Muscle layer of colon (tissue), 2 donors: Measurements from ENCODE around the gene RPS26.
A peak's percentile ranks its signal among the peaks of the same experiment; 100 is the strongest.

Experiments used
- H3K27ac ChIP-seq: one replicate; pipeline ENCODE4 v1.7.0; 2013; ENCODE audit warnings: low read depth, mild to moderate bottlenecking, low read length, moderate library complexity
- H3K27me3 ChIP-seq, 2 donors: one replicate each; pipeline ENCODE4 v1.7.0; 2013; ENCODE audit warnings: low read length in 2 of 2, mild to moderate bottlenecking in 2 of 2; ENCODE audit not compliant: insufficient read depth in 2 of 2, control insufficient read depth in 1 of 2
- H3K36me3 ChIP-seq: one replicate; pipeline ENCODE4 v1.7.0; 2013; ENCODE audit warnings: mild to moderate bottlenecking, low read length; ENCODE audit not compliant: insufficient read depth
- H3K4me1 ChIP-seq: one replicate; pipeline ENCODE4 v1.7.0; 2013; ENCODE audit warnings: mild to moderate bottlenecking, low read length; ENCODE audit not compliant: insufficient read depth
- H3K4me3 ChIP-seq, 2 donors: one replicate each; pipeline ENCODE4 v1.7.0; 2013; ENCODE audit warnings: low read length in 2 of 2, low read depth in 1 of 2, mild to moderate bottlenecking in 1 of 2, moderate library complexity in 1 of 2
- H3K9ac ChIP-seq: one replicate; pipeline ENCODE4 v1.7.0; 2013; ENCODE audit warnings: low read length
- H3K9me3 ChIP-seq: one replicate; pipeline ENCODE4 v1.7.0; 2013; ENCODE audit warnings: mild to moderate bottlenecking, low read length
- donor health status: abdominal sarcoma.
- donor health status: Adenocarcinoma of cecum.

Gene RPS26

DNA sequence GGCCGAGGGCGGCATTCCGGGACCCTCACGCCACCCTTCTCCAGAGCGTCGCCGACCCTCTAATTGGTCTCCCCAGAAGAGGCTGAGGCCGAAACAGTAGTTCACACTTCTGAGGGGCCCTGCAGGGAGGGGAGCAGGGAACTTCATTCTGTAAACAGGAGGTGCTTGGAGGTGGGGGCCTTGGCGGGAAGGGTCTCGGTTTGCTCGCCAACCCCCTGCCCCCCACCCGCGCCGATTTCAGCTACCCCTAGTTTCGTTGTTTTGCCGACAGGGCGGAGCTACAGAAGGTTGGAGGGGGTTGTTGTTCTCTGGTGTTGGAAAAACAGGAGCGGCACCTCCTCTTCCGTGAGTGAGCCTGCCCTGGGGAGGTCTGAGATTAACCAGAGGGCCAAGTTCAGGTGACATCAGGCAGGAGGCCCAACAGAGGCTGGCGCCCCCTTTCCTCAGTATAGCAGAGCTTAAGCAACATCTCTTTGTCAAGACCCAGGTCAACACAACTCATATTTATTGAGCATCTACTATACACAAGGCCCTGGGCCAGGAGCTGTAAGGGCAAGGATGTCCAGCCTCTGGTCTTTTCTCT, 38.9 kb downstream of the RPS26 start:
- H3K4me3 ChIP-seq = peak overlapping the region; percentile 55 to 59
- H3K4me1 ChIP-seq = peaks cover 9% of the 10 kb centered on the region
- peaks cover 0 to 12% of the 10 kb centered on the region in 2 donors for H3K27me3 ChIP-seq
- H3K9ac ChIP-seq = no peak overlapping the region
- no peak overlapping the region for H3K27ac ChIP-seq
- H3K36me3 ChIP-seq = no peaks in the 10 kb centered on the region
- no peaks in the 10 kb centered on the region for H3K9me3 ChIP-seq

- H3K4me3 ChIP-seq = no peak overlapping the region
- no peak overlapping the region for H3K27ac ChIP-seq
- no peaks in the 10 kb centered on the region for H3K9me3 ChIP-seq
- H3K36me3 ChIP-seq = no peaks in the 10 kb centered on the region
- H3K4me1 ChIP-seq = peaks cover 9% of the 10 kb centered on the region
- H3K9ac ChIP-seq = no peak overlapping the region
- H3K27me3 ChIP-seq = peaks cover 0 to 12% of the 10 kb centered on the region in 2 donors
Measured at GRCh38 chr12:56081393-56082347, 40.0 kb downstream of the RPS26 start.

- Histone ChIP-seq H3K27ac (no peak overlapping the region), H3K4me1 (peaks cover 9% of the 10 kb centered on the region), H3K27me3 (peaks cover 0 to 12% of the 10 kb centered on the region in 2 donors), H3K36me3 (no peaks in the 10 kb centered on the region), H3K9me3 (no peaks in the 10 kb centered on the region), H3K4me3 (no peak overlapping the region), H3K9ac (no peak overlapping the region)
Measured at GRCh38 chr12:56082382-56082781, 40.7 kb downstream of the RPS26 start.

- Histone ChIP-seq H3K27ac (no peak overlapping the region), H3K9me3 (no peaks in the 10 kb centered on the region), H3K36me3 (no peaks in the 10 kb centered on the region), H3K27me3 (peaks cover 0 to 12% of the 10 kb centered on the region in 2 donors), H3K4me1 (peaks cover 9% of the 10 kb centered on the region), H3K9ac (no peak overlapping the region), H3K4me3 (no peak overlapping the region)
Measured at GRCh38 chr12:56082967-56083366, 41.2 kb downstream of the RPS26 start.

- Histone ChIP-seq H3K9ac (no peak overlapping the region), H3K9me3 (no peaks in the 10 kb centered on the region), H3K36me3 (no peaks in the 10 kb centered on the region), H3K4me1 (peaks cover 3% of the 10 kb centered on the region), H3K27ac (no peak overlapping the region), H3K4me3 (no peak overlapping the region), H3K27me3 (peaks cover 0 to 6% of the 10 kb centered on the region in 2 donors)
Measured at GRCh38 chr12:56084958-56085543, 43.3 kb downstream of the RPS26 start.

DNA sequence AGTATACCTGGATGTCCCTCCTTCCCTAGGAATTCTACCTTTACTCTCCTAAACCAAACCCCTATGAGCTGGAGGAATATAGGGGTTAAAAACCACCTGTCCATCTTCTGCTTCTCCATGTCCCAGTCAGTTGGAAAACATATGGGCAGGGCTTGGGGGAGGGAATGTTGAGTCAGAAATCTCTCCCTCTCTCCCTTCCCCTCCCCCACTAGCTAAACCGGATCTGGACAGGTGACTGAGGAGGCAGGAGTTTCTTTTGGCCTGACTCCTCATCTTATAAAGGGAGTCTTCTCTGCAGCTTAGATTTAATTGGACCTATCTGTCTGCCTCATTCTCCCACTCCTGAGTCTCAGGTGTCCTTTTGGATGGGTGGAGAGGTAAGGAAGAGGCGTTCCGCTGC, 44.4 kb downstream of the RPS26 start:
- Histone ChIP-seq H3K27me3 (no peaks in the 10 kb centered on the region), H3K4me1 (no peaks in the 10 kb centered on the region), H3K9ac (no peak overlapping the region), H3K9me3 (no peaks in the 10 kb centered on the region), H3K36me3 (no peaks in the 10 kb centered on the region), H3K4me3 (no peak overlapping the region), H3K27ac (no peak overlapping the region)

DNA sequence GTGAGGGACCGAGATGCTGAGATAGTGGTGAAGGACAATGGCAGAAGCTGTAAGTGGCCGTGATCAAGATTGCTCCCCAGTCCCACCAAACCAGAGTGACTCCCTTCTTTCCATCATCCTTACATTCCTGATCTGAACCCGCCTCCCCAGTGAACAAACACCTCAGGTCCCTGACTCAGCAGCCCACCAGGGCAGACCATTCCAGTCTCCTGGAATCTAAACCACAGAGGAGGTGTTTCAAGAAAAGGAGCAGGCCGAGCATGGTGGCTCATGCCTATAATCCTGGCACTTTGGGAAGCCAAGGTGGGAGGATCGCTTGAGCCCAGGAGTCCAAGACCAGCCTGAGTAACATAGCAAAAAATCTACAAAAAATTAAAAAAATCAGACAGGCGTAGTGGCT, 44.9 kb downstream of the RPS26 start:
- no peaks in the 10 kb centered on the region for H3K36me3 ChIP-seq
- no peak overlapping the region for H3K4me3 ChIP-seq
- no peak overlapping the region for H3K9ac ChIP-seq
- no peaks in the 10 kb centered on the region for H3K27me3 ChIP-seq
- no peak overlapping the region for H3K27ac ChIP-seq
- H3K4me1 ChIP-seq = no peaks in the 10 kb centered on the region
- H3K9me3 ChIP-seq = no peaks in the 10 kb centered on the region

GRCh38 chr12:56087220-56087619, 45.5 kb downstream of the RPS26 start:
- H3K9me3 ChIP-seq = no peaks in the 10 kb centered on the region
- H3K36me3 ChIP-seq = no peaks in the 10 kb centered on the region
- no peaks in the 10 kb centered on the region for H3K4me1 ChIP-seq
- no peak overlapping the region for H3K9ac ChIP-seq
- H3K27ac ChIP-seq = no peak overlapping the region
- no peaks in the 10 kb centered on the region for H3K27me3 ChIP-seq
- no peak overlapping the region for H3K4me3 ChIP-seq
